Measurements from ENCODE around the gene ABHD14A.

ABHD14A gene

DNA sequence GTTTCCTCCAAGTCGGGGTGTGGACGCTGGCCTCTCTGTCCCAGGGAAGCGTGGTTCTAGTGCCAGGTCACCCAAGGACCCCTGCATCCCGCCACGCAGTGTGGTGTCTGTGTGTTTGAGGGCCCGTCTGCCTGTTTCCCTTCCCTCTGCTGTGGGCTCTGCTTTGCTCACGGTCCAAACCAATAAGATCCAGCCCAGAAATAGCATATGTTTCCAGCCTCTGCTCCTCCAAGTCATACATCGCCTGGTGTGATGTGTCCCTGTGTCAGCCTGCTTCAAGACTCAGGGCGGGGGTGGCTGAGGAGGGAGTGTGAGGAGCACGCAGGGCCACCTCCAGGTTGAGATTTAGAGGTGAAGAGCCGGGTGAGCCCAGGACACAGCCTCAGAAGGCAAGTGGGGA is 42.7 kb downstream of the ABHD14A start:
- no peaks in the 10 kb centered on the region for H3K9me3 ChIP-seq (ENCODE audit: control insufficient read depth, insufficient read depth, low read depth, low read length)
- H3K36me3 ChIP-seq (ENCODE audit: control insufficient read depth, insufficient read depth, low read length): no peaks in the 10 kb centered on the region
- H3K4me3 ChIP-seq (ENCODE audit: low read depth, low read length): no peak overlapping the region
- H3K9ac ChIP-seq (ENCODE audit: low read length): no peak overlapping the region
- peaks cover 6% of the 10 kb centered on the region; the same call in 1 of the 2 replicates for H3K4me1 ChIP-seq (ENCODE audit: control insufficient read depth, insufficient read depth, low read length)
- no peaks in the 10 kb centered on the region for H3K27me3 ChIP-seq (ENCODE audit: control insufficient read depth, insufficient read depth, low read length)
- H3K27ac ChIP-seq (ENCODE audit: low read depth, low read length): no peak overlapping the region

DNA sequence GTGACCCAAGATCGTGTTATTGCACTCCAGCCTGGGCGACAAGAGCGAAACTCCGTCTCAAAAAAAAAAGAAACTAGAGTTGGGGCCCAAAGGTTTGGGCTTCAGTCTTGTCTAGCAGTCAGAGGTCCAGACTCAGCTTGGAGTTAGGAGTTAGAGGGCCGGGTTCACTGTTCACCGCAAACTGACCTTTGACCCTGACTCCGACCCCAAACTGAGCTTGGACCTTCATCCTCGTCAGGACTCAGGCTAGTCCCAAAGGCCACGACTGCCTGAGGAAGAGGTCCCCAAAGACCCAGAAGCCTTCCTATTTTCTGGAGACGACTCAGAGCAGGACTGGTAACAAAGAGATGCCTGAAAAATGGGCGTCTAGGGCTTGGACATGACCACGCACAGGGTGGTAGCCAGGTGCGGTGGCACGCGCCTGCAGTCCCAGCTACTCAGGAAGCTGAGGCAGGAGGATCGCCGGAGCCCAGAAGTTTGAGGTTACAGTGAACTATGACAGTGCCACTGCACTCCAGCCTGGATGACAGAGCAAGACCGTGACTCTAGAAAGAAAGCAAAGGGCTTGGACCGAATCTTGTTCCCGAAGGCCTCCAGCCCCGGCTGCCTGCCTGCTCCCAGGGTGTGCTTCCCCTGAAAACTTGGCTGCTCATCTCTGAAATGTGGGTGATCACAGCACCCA is 43.6 kb downstream of the ABHD14A start:
- Histone ChIP-seq H3K4me1 (ENCODE audit: control insufficient read depth, insufficient read depth, low read length) (peaks cover 15% of the 10 kb centered on the region), H3K4me3 (ENCODE audit: low read depth, low read length) (no peak overlapping the region), H3K9ac (ENCODE audit: low read length) (no peak overlapping the region), H3K27ac (ENCODE audit: low read depth, low read length) (no peak overlapping the region), H3K36me3 (ENCODE audit: control insufficient read depth, insufficient read depth, low read length) (no peaks in the 10 kb centered on the region), H3K27me3 (ENCODE audit: control insufficient read depth, insufficient read depth, low read length) (no peaks in the 10 kb centered on the region), H3K9me3 (ENCODE audit: control insufficient read depth, insufficient read depth, low read depth, low read length) (no peaks in the 10 kb centered on the region)

- Histone ChIP-seq H3K9ac (ENCODE audit: low read length) (no peak overlapping the region), H3K4me3 (ENCODE audit: low read depth, low read length) (no peak overlapping the region), H3K27ac (ENCODE audit: low read depth, low read length) (no peak overlapping the region), H3K4me1 (ENCODE audit: control insufficient read depth, insufficient read depth, low read length) (peaks cover 13% of the 10 kb centered on the region), H3K36me3 (ENCODE audit: control insufficient read depth, insufficient read depth, low read length) (no peaks in the 10 kb centered on the region), H3K9me3 (ENCODE audit: control insufficient read depth, insufficient read depth, low read depth, low read length) (no peaks in the 10 kb centered on the region), H3K27me3 (ENCODE audit: control insufficient read depth, insufficient read depth, low read length) (no peaks in the 10 kb centered on the region)
These were observed 44.7 kb downstream of the ABHD14A start for GRCh38 chr3:52019352-52020080.

DNA sequence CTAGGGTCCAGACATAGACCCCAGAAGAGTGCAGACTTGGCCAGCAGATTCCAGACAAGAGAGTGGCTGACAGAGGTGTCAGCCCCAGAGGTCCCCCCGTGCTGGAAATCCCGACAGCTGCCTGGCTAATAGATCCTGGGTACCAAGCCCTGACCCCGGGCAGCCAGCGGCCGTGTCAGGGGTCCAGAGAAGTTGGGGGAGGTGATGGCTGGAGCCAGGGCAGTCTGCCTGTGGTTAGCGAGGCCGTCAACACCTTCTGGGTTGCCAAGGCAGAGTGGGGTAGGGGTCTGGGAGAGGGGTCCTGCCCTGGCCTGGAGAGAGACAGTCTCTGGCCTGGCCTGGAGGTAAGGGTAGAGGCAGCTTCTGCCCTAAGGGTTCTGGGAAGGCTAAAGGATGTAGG is 45.9 kb downstream of the ABHD14A start:
- Histone ChIP-seq H3K4me1 (ENCODE audit: control insufficient read depth, insufficient read depth, low read length) (peaks cover 12% of the 10 kb centered on the region), H3K27ac (ENCODE audit: low read depth, low read length) (no peak overlapping the region), H3K9me3 (ENCODE audit: control insufficient read depth, insufficient read depth, low read depth, low read length) (no peaks in the 10 kb centered on the region), H3K4me3 (ENCODE audit: low read depth, low read length) (no peak overlapping the region), H3K27me3 (ENCODE audit: control insufficient read depth, insufficient read depth, low read length) (no peaks in the 10 kb centered on the region), H3K9ac (ENCODE audit: low read length) (no peak overlapping the region), H3K36me3 (ENCODE audit: control insufficient read depth, insufficient read depth, low read length) (no peaks in the 10 kb centered on the region)

- Histone ChIP-seq H3K27ac (ENCODE audit: low read depth, low read length) (no peak overlapping the region), H3K36me3 (ENCODE audit: control insufficient read depth, insufficient read depth, low read length) (no peaks in the 10 kb centered on the region), H3K9me3 (ENCODE audit: control insufficient read depth, insufficient read depth, low read depth, low read length) (no peaks in the 10 kb centered on the region), H3K4me1 (ENCODE audit: control insufficient read depth, insufficient read depth, low read length) (peaks cover 12% of the 10 kb centered on the region), H3K9ac (ENCODE audit: low read length) (no peak overlapping the region), H3K27me3 (ENCODE audit: control insufficient read depth, insufficient read depth, low read length) (no peaks in the 10 kb centered on the region), H3K4me3 (ENCODE audit: low read depth, low read length) (no peak overlapping the region)
These were observed 46.8 kb downstream of the ABHD14A start for GRCh38 chr3:52021489-52022268.

- H3K9ac ChIP-seq (ENCODE audit: low read length): no peak overlapping the region
- H3K4me1 ChIP-seq (ENCODE audit: control insufficient read depth, insufficient read depth, low read length): peaks cover 12% of the 10 kb centered on the region
- no peaks in the 10 kb centered on the region for H3K27me3 ChIP-seq (ENCODE audit: control insufficient read depth, insufficient read depth, low read length)
- H3K27ac ChIP-seq (ENCODE audit: low read depth, low read length): no peak overlapping the region
- H3K9me3 ChIP-seq (ENCODE audit: control insufficient read depth, insufficient read depth, low read depth, low read length): no peaks in the 10 kb centered on the region
- H3K4me3 ChIP-seq (ENCODE audit: low read depth, low read length): no peak overlapping the region
- no peaks in the 10 kb centered on the region for H3K36me3 ChIP-seq (ENCODE audit: control insufficient read depth, insufficient read depth, low read length)
These were observed 47.6 kb downstream of the ABHD14A start for GRCh38 chr3:52022323-52023100.

DNA sequence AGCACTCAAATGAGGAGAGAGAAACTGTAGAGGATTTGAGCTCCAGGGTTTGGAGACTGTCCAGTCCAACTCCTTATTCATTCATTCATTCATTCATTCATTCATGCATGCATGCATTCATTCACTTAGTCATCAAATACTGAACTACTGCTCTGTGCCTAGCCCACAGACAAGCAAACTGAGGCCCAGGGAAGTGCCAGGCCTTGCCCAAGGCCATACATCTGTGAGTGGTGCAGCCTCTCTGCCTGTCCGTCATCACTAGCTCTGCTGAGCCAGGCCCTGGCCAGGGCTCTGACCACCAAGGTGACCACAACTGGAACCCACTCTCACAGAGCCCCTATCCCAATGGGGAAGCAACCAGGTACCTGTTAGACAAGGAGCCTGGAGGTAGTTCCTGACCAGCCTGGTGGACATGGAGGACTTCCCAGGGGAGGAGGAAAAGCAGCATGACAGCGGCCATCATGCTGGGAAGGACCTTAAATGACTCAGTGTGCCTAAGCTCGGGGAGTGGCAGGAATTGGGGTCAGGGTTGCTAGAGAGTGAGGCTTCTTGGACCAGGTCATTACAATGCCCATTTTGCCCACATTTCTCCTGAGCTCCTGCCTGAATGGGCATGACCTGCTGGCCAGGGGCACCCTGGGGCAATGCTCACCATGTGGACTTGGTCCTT is 48.4 kb downstream of the ABHD14A start:
- Histone ChIP-seq H3K4me3 (ENCODE audit: low read depth, low read length) (no peak overlapping the region), H3K27ac (ENCODE audit: low read depth, low read length) (no peak overlapping the region), H3K36me3 (ENCODE audit: control insufficient read depth, insufficient read depth, low read length) (no peaks in the 10 kb centered on the region), H3K27me3 (ENCODE audit: control insufficient read depth, insufficient read depth, low read length) (no peaks in the 10 kb centered on the region), H3K4me1 (ENCODE audit: control insufficient read depth, insufficient read depth, low read length) (peaks cover 12% of the 10 kb centered on the region), H3K9me3 (ENCODE audit: control insufficient read depth, insufficient read depth, low read depth, low read length) (no peaks in the 10 kb centered on the region), H3K9ac (ENCODE audit: low read length) (no peak overlapping the region)

- no peaks in the 10 kb centered on the region for H3K36me3 ChIP-seq (ENCODE audit: control insufficient read depth, insufficient read depth, low read length)
- no peak overlapping the region for H3K4me3 ChIP-seq (ENCODE audit: low read depth, low read length)
- no peaks in the 10 kb centered on the region for H3K9me3 ChIP-seq (ENCODE audit: control insufficient read depth, insufficient read depth, low read depth, low read length)
- peaks cover 12% of the 10 kb centered on the region for H3K4me1 ChIP-seq (ENCODE audit: control insufficient read depth, insufficient read depth, low read length)
- no peak overlapping the region for H3K27ac ChIP-seq (ENCODE audit: low read depth, low read length)
- H3K9ac ChIP-seq (ENCODE audit: low read length): no peak overlapping the region
- H3K27me3 ChIP-seq (ENCODE audit: control insufficient read depth, insufficient read depth, low read length): no peaks in the 10 kb centered on the region
These were observed 49.2 kb downstream of the ABHD14A start for GRCh38 chr3:52023860-52024764.

DNA sequence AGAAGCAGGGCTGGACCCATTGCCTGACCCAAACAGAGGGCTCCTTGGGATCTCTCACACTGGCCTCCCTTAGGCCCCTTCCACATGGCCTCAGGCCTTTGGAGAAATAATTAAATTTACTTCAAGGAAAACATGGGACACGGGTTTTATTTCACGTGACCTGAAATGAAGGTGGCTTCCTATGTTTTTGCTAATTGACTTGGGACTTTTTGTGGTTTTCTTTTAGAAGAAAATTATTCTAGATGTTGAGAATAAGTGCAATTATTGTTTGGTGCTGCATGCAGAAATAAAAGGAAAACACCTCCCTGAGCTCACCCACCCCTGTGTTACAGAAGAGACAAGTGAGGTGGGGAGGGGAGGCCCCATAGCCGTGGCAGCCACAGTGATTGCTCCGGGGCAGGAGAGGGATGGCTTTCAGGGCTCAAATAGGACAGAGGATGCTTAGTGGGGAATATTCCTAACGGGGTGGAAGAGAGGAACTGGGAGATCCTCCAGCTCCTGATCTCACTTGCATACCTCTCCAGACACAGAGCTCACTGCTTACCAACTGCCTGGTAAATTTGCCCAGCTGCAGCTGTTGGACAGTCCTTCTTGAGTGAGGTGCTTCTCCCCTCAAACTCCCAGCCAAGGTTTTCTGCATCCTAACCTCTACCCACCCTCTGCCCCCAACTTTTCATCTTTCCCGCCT is 50.0 kb downstream of the ABHD14A start:
- H3K27ac ChIP-seq (ENCODE audit: low read depth, low read length): no peak overlapping the region
- no peaks in the 10 kb centered on the region for H3K9me3 ChIP-seq (ENCODE audit: control insufficient read depth, insufficient read depth, low read depth, low read length)
- H3K9ac ChIP-seq (ENCODE audit: low read length): no peak overlapping the region
- H3K4me1 ChIP-seq (ENCODE audit: control insufficient read depth, insufficient read depth, low read length): peaks cover 9% of the 10 kb centered on the region
- H3K27me3 ChIP-seq (ENCODE audit: control insufficient read depth, insufficient read depth, low read length): no peaks in the 10 kb centered on the region
- H3K4me3 ChIP-seq (ENCODE audit: low read depth, low read length): no peak overlapping the region
- H3K36me3 ChIP-seq (ENCODE audit: control insufficient read depth, insufficient read depth, low read length): no peaks in the 10 kb centered on the region

Measured in HUES6 (cell line).